ENCODE results near the gene FITM1. TPM values are rescaled to one million over a fixed set of nuclear protein-coding genes. Genes with fewer than 3 reads are reported as not detected.

FITM1 gene
- total RNA-seq, 1 donor from 2014 or later: 0.41 TPM

DNA sequence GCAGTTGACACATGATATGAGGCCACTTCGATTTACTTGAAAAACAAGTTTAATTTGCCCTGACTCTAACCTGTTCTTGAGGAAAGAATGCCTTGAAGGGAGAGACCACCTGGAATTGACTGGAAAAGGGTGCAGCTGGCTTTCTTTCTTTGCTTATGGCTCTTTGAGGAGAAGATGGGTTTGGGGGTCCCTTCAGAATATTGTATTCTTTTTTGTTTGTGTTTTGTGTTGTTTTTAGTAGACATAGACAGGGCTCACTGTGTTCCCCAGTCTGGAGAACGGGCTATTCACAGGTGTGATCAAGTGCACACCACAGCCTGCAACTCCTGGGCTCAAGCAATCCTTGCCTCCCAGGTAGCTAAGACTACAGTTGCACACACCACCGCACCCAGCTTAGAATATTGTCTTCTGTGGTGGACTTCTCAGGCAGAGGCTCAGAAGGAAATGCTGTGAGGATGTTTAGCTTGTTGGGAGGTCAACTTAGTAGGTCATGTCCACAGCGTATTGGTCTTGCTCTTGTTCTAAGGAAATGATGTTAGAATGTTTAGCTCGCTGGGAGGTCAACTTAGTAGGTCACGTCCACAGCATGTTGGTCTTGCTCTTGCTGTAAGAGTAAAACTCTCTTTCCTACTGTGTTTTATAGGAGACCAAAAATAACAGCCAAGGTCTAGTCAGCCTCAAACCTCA lies 14.2 kb upstream of the FITM1 start:
- FAIRE-seq: no peak
- no peak for DNase-seq (ENCODE audit: low spot score in 2 of 2)

GRCh38 chr14:24117179-24117578 lies 13.3 kb upstream of the FITM1 start:
- DNase-seq (ENCODE audit: low spot score in 2 of 2): no peak
- no peak for FAIRE-seq

DNA sequence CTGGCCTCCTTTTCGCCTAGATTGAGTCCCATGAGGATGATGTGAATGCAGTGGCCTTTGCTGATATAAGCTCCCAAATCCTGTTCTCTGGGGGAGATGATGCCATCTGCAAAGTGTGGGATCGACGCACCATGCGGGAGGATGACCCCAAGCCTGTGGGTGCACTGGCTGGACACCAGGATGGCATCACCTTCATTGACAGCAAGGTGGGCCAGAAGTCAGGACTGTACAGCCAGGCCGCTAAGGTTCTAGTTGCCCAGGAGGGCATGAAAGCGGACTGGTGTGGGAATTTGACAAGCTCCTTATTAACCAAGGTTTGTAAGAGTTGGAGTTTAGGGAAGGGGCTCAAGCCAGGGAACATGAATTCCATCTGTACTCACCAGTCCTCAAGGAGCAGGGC lies 10.8 kb upstream of the FITM1 start:
- no peak for DNase-seq (ENCODE audit: low spot score in 2 of 2)
- no peak for FAIRE-seq

DNA sequence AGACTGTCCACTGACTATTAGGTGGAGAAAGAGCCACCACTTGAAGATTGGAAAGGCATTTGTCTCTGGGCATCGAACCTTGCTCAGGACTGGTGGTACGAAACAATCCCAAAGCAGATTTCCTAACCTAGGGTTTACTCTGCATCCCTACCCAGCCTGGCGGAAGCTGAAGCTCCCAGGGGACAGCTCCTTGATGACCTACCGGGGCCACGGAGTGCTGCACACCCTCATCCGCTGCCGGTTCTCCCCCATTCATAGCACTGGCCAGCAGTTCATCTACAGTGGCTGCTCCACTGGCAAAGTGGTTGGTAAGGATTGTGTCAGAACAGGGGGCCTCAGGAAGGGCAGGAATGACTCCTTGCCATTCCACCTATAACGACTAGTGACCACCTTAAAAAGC lies 9.2 kb upstream of the FITM1 start:
- DNase-seq (ENCODE audit: low spot score in 2 of 2) (no peak), FAIRE-seq (no peak)

DNA sequence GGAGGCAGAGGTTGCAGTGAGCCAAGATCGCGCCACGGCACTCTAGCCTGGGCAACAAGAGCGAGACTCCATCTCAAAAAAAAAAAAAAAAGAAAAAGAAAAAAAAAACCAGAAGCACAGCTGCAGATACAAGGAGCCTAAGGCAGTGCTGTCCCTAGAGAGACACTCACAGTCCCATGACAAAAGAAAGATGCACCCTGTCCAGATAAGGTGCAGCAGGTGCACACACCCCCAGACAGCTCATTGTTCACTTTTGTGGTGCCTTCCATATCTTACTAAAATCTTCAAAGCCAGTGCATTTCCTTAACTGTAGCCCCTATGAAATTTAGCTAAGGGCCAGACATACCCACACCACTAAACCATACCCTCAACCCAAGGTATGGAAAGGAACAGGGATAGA lies 8.0 kb upstream of the FITM1 start:
- DNase-seq (ENCODE audit: low spot score in 2 of 2) (no peak), FAIRE-seq (no peak)

- FAIRE-seq (no peak), DNase-seq (ENCODE audit: low spot score in 2 of 2) (no peak)
Measured at GRCh38 chr14:24122898-24123297, 7.6 kb upstream of the FITM1 start.

GRCh38 chr14:24123424-24124417 lies 6.7 kb upstream of the FITM1 start:
- DNase-seq (ENCODE audit: low spot score in 2 of 2) (no peak), FAIRE-seq (no peak)

DNA sequence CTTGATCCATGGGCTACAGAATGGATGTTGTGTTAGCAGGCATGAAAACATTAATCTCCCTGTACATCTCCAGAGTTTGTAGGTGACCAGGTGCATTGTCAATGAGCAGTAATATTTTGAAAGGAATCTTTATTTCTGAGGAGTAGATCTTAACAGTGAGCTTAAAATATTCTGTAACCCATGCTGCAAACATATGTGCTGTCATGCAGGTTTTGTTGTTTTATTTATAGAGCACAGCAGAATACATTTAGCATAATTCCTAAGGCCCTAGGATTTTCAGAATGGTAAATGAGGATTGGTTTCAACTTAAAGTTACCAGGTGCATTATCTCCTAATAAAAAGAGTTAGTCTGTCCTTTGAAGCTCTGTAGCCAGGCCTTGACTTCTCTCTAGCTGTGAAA lies 3.5 kb upstream of the FITM1 start:
- no peak for FAIRE-seq
- no peak for DNase-seq (ENCODE audit: low spot score in 2 of 2)

DNA sequence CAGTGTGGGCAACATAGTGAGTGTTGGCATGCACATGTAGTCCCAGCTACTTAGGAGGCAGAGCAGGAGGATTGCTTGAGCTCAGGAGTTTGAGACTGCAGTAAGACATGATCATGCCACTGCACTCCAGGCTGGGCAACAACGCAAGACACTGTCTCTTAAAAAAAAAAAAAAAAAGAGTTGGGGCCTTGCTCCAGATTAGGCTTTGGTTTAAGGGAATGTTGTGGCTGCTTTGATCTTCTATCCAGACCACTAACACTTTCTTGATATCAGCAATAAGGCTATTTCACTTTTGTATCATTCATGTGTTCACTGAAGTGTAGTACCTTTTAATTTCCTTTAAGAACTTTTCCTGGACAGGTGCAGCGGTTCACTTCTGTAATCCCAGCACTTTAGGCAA lies 2.8 kb upstream of the FITM1 start:
- FAIRE-seq: no peak
- DNase-seq (ENCODE audit: low spot score in 2 of 2): no peak

- no peak for FAIRE-seq
- no peak for DNase-seq (ENCODE audit: low spot score in 2 of 2)
Measured at GRCh38 chr14:24129410-24129998, 955 bp upstream of the FITM1 start.

DNA sequence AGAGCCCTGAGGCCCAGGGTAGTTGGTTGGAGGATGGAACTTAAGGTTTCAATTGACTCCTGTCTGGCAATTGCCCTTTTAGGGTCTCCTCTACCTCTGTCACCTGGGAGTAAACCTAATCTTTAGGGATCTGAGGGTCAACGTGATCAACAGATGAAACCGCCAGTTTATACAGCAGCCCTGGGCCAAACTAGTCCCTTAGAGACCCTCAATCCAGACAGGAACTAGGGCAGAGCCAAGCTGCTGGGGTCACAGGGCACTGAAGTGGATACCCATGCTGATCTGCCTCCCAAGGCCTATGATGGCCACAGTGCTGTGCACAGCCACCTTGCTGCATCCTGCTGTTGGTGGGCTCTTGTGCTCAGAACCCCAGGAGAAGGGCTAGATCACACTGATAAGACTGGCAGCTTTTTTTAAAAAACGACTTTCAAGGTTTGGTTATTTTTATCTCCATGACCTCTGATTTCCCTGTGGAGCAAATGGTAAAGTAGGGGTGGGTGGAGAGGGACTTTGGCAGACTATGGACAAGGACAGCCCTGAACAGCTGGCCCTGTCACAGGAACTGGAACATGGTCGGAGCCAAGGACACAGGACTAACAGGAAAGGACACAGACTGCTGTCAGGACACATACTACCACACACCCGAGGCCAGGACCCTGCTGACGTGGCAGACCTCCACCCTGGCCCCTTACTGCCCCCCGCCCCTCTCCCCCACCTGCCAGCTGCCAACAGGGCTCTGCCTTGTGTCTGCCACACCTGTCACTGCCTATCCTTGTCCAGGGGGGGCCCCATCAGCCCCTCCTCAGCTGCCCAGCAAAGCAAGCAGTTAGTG lies 474 bp downstream of the FITM1 start:
- DNase-seq (ENCODE audit: low spot score in 2 of 2): no peak
- FAIRE-seq: no peak

DNA sequence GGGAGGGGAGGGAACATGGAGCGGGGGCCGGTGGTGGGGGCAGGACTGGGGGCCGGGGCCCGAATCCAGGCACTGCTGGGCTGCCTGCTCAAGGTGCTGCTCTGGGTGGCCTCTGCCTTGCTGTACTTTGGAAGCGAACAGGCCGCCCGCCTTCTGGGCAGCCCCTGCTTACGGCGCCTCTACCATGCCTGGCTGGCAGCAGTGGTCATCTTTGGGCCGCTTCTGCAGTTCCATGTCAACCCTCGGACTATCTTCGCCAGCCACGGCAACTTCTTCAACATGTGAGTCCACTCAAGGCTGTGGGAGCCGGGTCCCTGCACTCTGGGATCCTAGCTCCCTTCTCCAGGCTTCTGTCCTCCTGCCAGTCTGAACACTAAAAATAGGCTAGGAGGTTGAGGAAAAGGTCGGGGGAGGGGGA lies 1.1 kb downstream of the FITM1 start:
- no peak for DNase-seq (ENCODE audit: low spot score in 2 of 2)
- FAIRE-seq: no peak

- DNase-seq (ENCODE audit: low spot score in 2 of 2) (no peak), FAIRE-seq (no peak)
Measured at GRCh38 chr14:24132061-24132685, 1.7 kb downstream of the FITM1 start.

GRCh38 chr14:24132976-24133375 lies 2.5 kb downstream of the FITM1 start:
- FAIRE-seq (no peak), DNase-seq (ENCODE audit: low spot score in 2 of 2) (no peak)

- no peak for DNase-seq (ENCODE audit: low spot score in 2 of 2)
- no peak for FAIRE-seq
Measured at GRCh38 chr14:24133735-24134134, 3.3 kb downstream of the FITM1 start.

DNA sequence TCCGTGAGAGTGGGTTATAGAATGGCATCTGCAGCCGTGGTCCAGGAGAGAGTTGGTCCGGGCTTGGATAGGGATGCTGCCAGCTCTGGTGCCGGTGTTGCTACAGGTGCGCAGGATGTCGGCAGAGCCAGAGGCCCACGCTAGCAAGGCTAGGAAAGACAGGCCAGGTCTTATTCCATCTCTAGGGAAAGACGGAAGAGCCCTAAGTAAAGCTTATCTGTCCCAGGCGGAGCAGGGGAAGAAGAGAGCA lies 5.0 kb downstream of the FITM1 start:
- DNase-seq (ENCODE audit: low spot score in 2 of 2) (no peak), FAIRE-seq (no peak)

- DNase-seq (ENCODE audit: low spot score in 2 of 2) (peak; percentile 96 to 97), FAIRE-seq (no peak)
Measured at GRCh38 chr14:24135834-24136683, 5.6 kb downstream of the FITM1 start, which contains the start of gene PSME1. Gene PSME1, plus strand, starts transcription at chr14:24136194. Its CDS starts 69 bp downstream, at chr14:24136263.

DNA sequence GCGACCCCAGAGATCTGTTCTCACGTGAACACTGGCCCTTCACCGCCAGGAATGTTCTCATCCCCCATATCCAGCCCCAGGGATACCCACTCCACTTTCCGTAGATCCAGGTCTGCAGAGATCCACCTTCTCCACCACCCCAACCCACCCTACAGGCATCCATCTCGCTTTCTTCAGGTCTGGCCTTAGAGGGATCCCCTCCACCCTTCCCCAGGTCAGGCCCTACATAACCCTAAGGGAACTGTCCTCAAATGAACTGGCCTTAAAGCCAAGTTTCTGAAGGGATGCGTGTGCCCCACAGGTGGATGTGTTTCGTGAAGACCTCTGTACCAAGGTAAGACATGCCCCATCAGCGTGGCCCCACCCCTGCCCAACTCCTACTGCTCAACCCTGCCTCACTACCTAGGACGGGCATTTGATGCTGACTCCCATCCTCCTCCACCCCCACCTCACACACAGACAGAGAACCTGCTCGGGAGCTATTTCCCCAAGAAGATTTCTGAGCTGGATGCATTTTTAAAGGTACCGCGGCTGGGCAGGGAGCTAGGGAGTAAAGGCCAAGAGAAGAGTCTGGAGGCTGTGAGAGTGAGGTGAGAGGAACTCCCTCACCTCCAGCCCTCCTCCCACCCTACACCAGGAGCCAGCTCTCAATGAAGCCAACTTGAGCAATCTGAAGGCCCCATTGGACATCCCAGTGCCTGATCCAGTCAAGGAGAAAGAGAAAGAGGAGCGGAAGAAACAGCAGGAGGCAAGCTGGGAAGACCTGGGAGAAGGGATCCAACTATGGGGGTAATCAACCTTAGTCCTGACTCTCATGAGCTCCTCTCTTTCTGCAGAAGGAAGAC lies 6.4 kb downstream of the FITM1 start:
- FAIRE-seq (no peak), DNase-seq (ENCODE audit: low spot score in 2 of 2) (no peak)

Measured in frontal cortex (tissue), 4 donors.